ENCODE results near the gene ZNF384. TPM values are rescaled to one million over a fixed set of nuclear protein-coding genes. Genes with fewer than 3 reads are reported as not detected.

Gene ZNF384
- total and polyA plus RNA-seq, 2 of the 8 experiments (the other 6 are each of a cell fraction or from before 2014, with no cell fraction given) = 59.0 to 59.6 TPM

DNA sequence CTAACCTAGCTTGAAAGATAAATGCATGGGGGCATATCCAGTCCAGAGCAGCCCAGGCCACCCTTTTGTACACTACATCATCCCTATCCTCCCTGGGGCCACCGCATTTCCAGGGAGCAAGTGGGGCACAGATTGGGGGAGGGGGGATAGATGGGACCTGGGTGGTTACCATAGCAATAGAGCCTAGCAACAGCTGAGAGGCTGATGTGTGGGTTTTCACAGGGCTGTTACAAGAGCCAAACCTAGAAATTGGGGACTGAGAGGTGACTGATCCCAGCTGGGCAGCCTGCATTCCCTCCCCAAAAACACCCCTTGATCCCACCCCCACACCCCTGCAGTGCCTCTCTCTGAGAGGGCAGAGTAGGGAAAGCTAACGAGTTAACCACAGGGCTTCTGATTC, 3.7 kb upstream of the ZNF384 start:
- POLR2A ChIA-PET (ENCODE audit: partially characterized antibody) = interaction anchor here (0.6 to 2.4 kb wide), 12 partner anchors 9 to 245 kb away, joined by 3 to 13 read pairs (median 4); partner anchors contain the start of gene ACRBP
- no peak overlapping the region for H3K18ac ChIP-seq (ENCODE audit: extremely low read depth, low read length)
- no peak for FAIRE-seq

More for the DNA sequence above, 3.7 kb upstream of the ZNF384 start:
- Histone ChIP-seq H3K56ac (replicated peaks; ENCODE audit: insufficient read length, low read depth, low read length) (no peak overlapping the region), H2BK12ac (ENCODE audit: low read depth, low read length) (no peak overlapping the region), H3K36me3 (ENCODE audit: control insufficient read depth in 2 of 4, insufficient read depth in 4 of 4, low read length in 3 of 4) (peaks cover 0 to 3% (median 1%) of the 10 kb centered on the region in 4 experiments; a peak in 1 of 8 replicates), H3K9ac (replicated peaks in 1 of 4; ENCODE audit: extremely low read depth in 1 of 4, low read depth in 3 of 4, low read length in 3 of 4) (no peak overlapping the region), H4K20me1 (replicated peaks in 1 of 2; ENCODE audit: control insufficient read depth in 1 of 2, insufficient read depth in 2 of 2, low read length in 2 of 2) (no peaks in the 10 kb centered on the region), H2BK120ac (replicated peaks; ENCODE audit: low read depth, low read length) (no peak overlapping the region), H3K23ac (ENCODE audit: insufficient read length) (no peak overlapping the region), H3K14ac (ENCODE audit: insufficient read length) (no peak overlapping the region), H3K27ac (ENCODE audit: low read depth, low read length) (no peak overlapping the region), H3K4me3 (ENCODE audit: extremely low read depth in 1 of 4, insufficient read depth in 2 of 4, low read depth in 3 of 4, low read length in 4 of 4) (no peak overlapping the region), H3K9me3 (ENCODE audit: insufficient read depth in 2 of 2, low read depth in 1 of 2, low read length in 1 of 2) (no peaks in the 10 kb centered on the region), H3K23me2 (ENCODE audit: low read depth, low read length) (peaks cover 13% of the 10 kb centered on the region), H3K4me1 (replicated peaks in 1 of 4; ENCODE audit: control insufficient read depth in 3 of 4, insufficient read depth in 4 of 4, low read length in 3 of 4) (peaks cover 0 to 4% (median 3%) of the 10 kb centered on the region in 4 experiments; a peak in 5 of 7 replicates), H4K8ac (ENCODE audit: extremely low read depth, insufficient read depth, low read length) (no peak overlapping the region), H2BK20ac (ENCODE audit: low read length) (no peak overlapping the region), H3K79me2 (ENCODE audit: control insufficient read depth in 1 of 2, insufficient read depth in 2 of 2, low read length in 2 of 2) (peaks cover 3 to 8% of the 10 kb centered on the region in 2 experiments), H2BK15ac (ENCODE audit: low read length) (no peak overlapping the region), H2AFZ (ENCODE audit: low read length) (no peak overlapping the region), H2AK5ac (ENCODE audit: low read depth, low read length) (no peak overlapping the region), H3K79me1 (ENCODE audit: low read depth, low read length) (peaks cover 8% of the 10 kb centered on the region), H3K4me2 (ENCODE audit: insufficient read depth in 1 of 2, low read depth in 2 of 2, low read length in 2 of 2) (no peak overlapping the region), H3K27me3 (replicated peaks in 1 of 4; ENCODE audit: control insufficient read depth in 3 of 4, extremely low read depth in 1 of 4, insufficient read depth in 3 of 4, low read length in 3 of 4) (no peaks in the 10 kb centered on the region), H4K91ac (replicated peaks; ENCODE audit: insufficient read length, low read length) (no peak overlapping the region), H2BK5ac (ENCODE audit: low read depth, low read length) (no peak overlapping the region), H4K5ac (ENCODE audit: insufficient read length, low read depth, low read length) (no peak overlapping the region), H3K4ac (replicated peaks; ENCODE audit: insufficient read length, low read depth, low read length) (no peak overlapping the region)
- CTCF ChIA-PET (ENCODE audit: partially characterized antibody) = interaction anchor here (0.7 to 7.7 kb wide), 17 partner anchors 8 to 204 kb away, joined by 3 to 55 read pairs (median 3); no protein-coding TSS in a partner anchor
- 64% methylated on average over 2 of the region's 2 CpGs; no CpG with 5 or more reads in 1 of the 2 experiments for WGBS, 2 experiments (ENCODE audit: extremely low coverage in 1 of 2, insufficient coverage in 1 of 2, insufficient read length in 1 of 2, insufficient replicate concordance in 2 of 2, low coverage in 1 of 2, low lambda C conversion rate in 2 of 2, missing lambda C conversion rate in 1 of 2)
- no peak for TF ChIP-seq BRCA1 (IDR thresholded peaks at IDR 0.05; ENCODE audit: low read depth, low read length)
- no peak for TF ChIP-seq SUZ12 (IDR thresholded peaks at IDR 0.05; ENCODE audit: low read length)
- no peak for TF ChIP-seq GTF2F1 (IDR thresholded peaks at IDR 0.05; ENCODE audit: borderline replicate concordance, low read depth, low read length)
- no peak for TF ChIP-seq CHD2 (IDR thresholded peaks at IDR 0.05; ENCODE audit: low read length)
- no peak for TF ChIP-seq POLR2A (IDR thresholded peaks at IDR 0.05; ENCODE audit: control extremely low read depth in 1 of 2, low read depth in 2 of 2, low read length in 2 of 2)
- no peak for TF ChIP-seq RXRA (IDR thresholded peaks at IDR 0.05; ENCODE audit: insufficient read depth, low read depth, low read length)
- no peak for TF ChIP-seq KDM4A (IDR thresholded peaks at IDR 0.05; ENCODE audit: low read depth, low read length, severe bottlenecking)
- DNase-seq (ENCODE audit: low read depth in 1 of 2, low spot score in 2 of 2) = no peak

Measured in H1 (cell line).